GM19328 (cell line): ENCODE results near the gene DONSON.

Experiments
- ATAC-seq: cut with Tn5 transposase; IDR thresholded peaks from one replicate; pipeline ENCODE4 v1.9.1; 2021; ENCODE audit warnings: mild to moderate bottlenecking, moderate library complexity; ENCODE audit not compliant: unreplicated experiment

DONSON gene

DNA sequence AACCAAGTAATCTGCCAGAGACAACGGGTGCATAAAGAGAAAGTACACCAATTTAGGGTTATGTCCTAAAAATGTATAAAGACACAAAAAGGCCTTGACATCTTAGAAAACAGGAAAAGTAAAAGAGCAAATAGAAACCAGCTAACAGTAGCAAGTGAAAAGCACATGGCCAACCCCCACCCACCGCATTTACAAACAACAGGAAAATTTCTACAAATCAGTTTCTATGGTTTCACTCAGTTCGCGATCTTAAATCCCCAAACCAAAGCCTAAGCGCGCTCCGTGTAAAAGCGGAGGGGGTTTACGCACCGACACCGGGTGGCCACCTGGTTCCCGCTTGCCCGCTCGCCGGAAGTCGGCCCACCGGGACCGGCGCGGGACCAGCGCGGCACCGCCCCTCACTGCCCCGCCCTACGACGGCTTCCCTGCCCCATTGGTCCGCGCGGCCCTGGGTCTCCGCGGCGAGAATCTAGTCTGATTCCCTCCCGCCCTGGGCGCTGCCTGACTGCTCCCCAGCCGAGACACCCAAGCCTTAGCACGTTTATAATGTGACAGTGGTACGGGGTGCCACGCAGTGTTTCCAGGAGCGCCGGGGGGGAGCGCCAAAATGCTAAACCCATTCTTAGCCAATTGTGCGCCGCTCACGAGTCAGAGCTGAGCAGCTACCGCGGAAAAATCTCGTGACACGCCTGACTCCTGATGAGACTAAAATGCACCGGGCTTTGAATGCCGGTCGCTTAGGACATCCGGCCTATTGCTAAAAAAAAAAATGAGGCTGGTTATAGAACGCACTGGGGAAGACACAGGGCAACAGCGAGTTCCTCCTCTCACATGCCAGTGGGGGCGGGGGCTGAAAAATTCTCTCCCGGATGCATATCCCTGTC lies 46.5 kb downstream of the DONSON start, which contains the start of gene GART:
Gene GART, minus strand, starts transcription at position 362 of the 884 bp plus-strand sequence. CDS start 2,802 bp downstream, outside the sequence.
- ATAC-seq = peak; percentile 33

DNA sequence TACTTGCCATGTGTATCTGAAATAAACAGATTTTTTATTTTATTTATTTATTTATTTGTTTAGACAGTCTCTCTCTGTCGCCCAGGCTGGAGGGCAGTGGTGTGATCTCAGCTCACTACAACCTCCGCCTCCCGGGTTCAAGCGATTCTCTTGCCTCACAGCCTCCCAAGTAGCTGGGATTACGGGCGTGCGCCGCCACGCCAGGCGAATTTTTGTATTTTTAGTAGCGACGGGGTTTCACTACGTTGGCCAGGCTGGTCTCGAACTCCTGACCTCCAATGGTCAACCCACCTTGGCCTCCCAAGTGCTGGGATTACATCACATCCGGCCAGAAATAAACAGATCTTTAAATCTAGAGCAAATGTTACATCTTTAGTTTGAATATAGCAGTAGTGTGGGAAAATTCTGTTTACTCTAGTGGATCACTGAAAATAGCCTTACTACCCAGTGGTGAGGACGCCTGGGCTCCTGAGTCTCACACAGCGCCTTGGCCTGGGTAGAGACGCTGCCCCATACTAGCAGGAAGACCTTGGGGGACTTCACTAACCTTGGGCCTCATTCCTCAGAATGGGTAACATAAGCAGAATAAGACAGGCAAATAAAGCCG lies 47.3 kb downstream of the DONSON start:
- no peak for ATAC-seq

GRCh38 chr21:33540711-33541104 lies 47.8 kb downstream of the DONSON start:
- ATAC-seq = no peak

GRCh38 chr21:33539616-33540015 lies 48.9 kb downstream of the DONSON start:
- no peak for ATAC-seq

GRCh38 chr21:33537212-33537611 lies 51.3 kb downstream of the DONSON start:
- no peak for ATAC-seq

DNA sequence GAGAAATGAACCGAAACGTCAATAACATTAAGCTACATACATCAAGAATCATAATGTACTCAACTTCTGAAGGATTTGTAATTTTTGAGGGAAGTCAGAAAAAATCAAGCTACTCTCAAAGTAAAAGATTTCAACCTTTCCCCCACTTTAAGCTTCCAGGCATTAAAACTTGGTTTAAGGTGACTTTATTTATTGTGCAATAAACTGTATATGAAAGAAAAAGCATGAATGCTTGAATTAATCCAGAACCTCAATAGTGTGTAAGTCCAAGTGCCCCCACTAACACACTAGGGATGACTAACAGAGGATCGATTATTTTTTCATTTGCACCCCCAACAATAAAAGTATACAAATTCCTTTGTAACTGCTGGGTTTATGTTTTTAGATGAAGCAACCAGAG lies 57.5 kb downstream of the DONSON start:
- ATAC-seq = no peak
